Measurements from ENCODE around the gene NELFE. TPM values are rescaled to one million over a fixed set of nuclear protein-coding genes. Genes with fewer than 3 reads are reported as not detected.

The NELFE gene
- total RNA-seq, 1 experiment from 2014 or later, result 91.4 TPM

GRCh38 chr6:31967926-31968320 lies 9.2 kb upstream of the NELFE start:
- H4K5ac ChIP-seq (ENCODE audit: insufficient read length, low read depth, low read length), result no peak overlapping the region
- no peak overlapping the region for H2BK120ac ChIP-seq (ENCODE audit: low read depth, low read length, poor library complexity, severe bottlenecking)
- no peak overlapping the region for H2BK15ac ChIP-seq (ENCODE audit: low read depth, low read length)
- H3K23me2 ChIP-seq (ENCODE audit: insufficient read length, low read depth, low read length, poor library complexity, severe bottlenecking), result peaks cover 4% of the 10 kb centered on the region
- H2BK20ac ChIP-seq (ENCODE audit: low read depth, low read length, poor library complexity, severe bottlenecking), result no peak overlapping the region
- H3T11ph ChIP-seq (ENCODE audit: low read length), result no peak overlapping the region
- H3K27ac ChIP-seq (ENCODE audit: insufficient read length, low read depth, low read length), result no peak overlapping the region
- H3K14ac ChIP-seq (ENCODE audit: insufficient read depth, low read length), result no peak overlapping the region
- H3K4me1 ChIP-seq (ENCODE audit: insufficient read depth, low read length), result peaks cover 1% of the 10 kb centered on the region; the same call in 1 of the 2 replicates
- H3K27me3 ChIP-seq (ENCODE audit: insufficient read depth, low read length), result no peaks in the 10 kb centered on the region
- Mint-ChIP-seq H3K4me3 (no peak overlapping the region), H3K9me3 (no peaks in the 10 kb centered on the region), H3K27me3 (ENCODE audit: low read depth) (no peaks in the 10 kb centered on the region; the same call in 1 of the 2 replicates), H3K36me3 (ENCODE audit: insufficient read depth in 1 of 3, low read depth in 3 of 3) (peaks cover 34 to 76% (median 69%) of the 10 kb centered on the region in 3 experiments; a peak in 6 of 7 replicates), H3K4me1 (peaks cover 3 to 8% of the 10 kb centered on the region in 2 experiments), H3K27ac (no peak overlapping the region)
- no peaks in the 10 kb centered on the region; the same call in 1 of the 2 replicates for H3K79me2 ChIP-seq (ENCODE audit: insufficient read depth, low read length)
- H4K20me1 ChIP-seq (ENCODE audit: control insufficient read depth, insufficient read depth, insufficient read length), result no peaks in the 10 kb centered on the region
- no peak overlapping the region for H3K4me2 ChIP-seq (ENCODE audit: insufficient read depth, insufficient read length, low read length)
- no peak overlapping the region for H3K4ac ChIP-seq (ENCODE audit: low read depth, low read length)
- H3K9me3 ChIP-seq (ENCODE audit: control insufficient read depth, low read depth, low read length), result no peaks in the 10 kb centered on the region
- no peak overlapping the region for H3K56ac ChIP-seq (ENCODE audit: insufficient read length, low read depth, low read length)
- H4K8ac ChIP-seq (replicated peaks; ENCODE audit: insufficient read length, low read depth, low read length), result no peak overlapping the region
- no peak overlapping the region for H2AK5ac ChIP-seq (ENCODE audit: insufficient read length, low read length)
- no peak for DNase-seq
- no peak overlapping the region for H3K9ac ChIP-seq (ENCODE audit: extremely low read depth, insufficient read length, low read length)
- H2BK12ac ChIP-seq (ENCODE audit: insufficient read length, low read depth, low read length), result no peak overlapping the region
- H2BK5ac ChIP-seq (ENCODE audit: insufficient read length, low read length), result no peak overlapping the region
- TF ChIP-seq CTCF (conservative IDR thresholded peaks at IDR 0.05), result no peak
- no peak overlapping the region for H2AFZ ChIP-seq (ENCODE audit: low read length)
- H3K23ac ChIP-seq (ENCODE audit: insufficient read length, low read depth, low read length), result no peak overlapping the region
- no CpG with 5 or more reads among the region's 3 CpGs for WGBS (ENCODE audit: extremely low coverage, insufficient read length, low lambda C conversion rate)
- H3K18ac ChIP-seq (ENCODE audit: insufficient read length, low read depth, low read length), result no peak overlapping the region
- no peak overlapping the region for H4K91ac ChIP-seq (ENCODE audit: insufficient read length, low read depth, low read length)
- no peaks in the 10 kb centered on the region for H3K79me1 ChIP-seq (ENCODE audit: insufficient read depth, low read depth, low read length, poor library complexity, severe bottlenecking)

Data from H9 (cell line).